Adrenal gland (tissue), 12 donors: ENCODE data around the gene SELENOO. TPM values are rescaled to one million over a fixed set of nuclear protein-coding genes. Genes with fewer than 3 reads are reported as not detected.

Source experiments
- DNase-seq, 7 donors: peaks; one replicate each; pipeline ENCODE4 v3.0.0-alpha.2; 2019 to 2020
- H3K27ac ChIP-seq, 5 donors: fragments of 200-600 bp; sonication (generic) in 4 of 5; 1 replicate in 3 of 5; 2 replicates in 2 of 5; pipeline versions ENCODE4 v1.5.1 to v1.8.0; 2016 to 2020; ENCODE audit warnings: mild to moderate bottlenecking in 1 of 5
- H3K27me3 ChIP-seq: fragments of 200-600 bp; 2 replicates; pipeline ENCODE4 v1.8.0; 2021
- H3K36me3 ChIP-seq, 2 donors: fragments of 200-600 bp; replicated peaks in 1 of 2; 1 replicate in 1 of 2; 2 replicates in 1 of 2; pipeline versions ENCODE4 v1.5.1 to v1.8.0; 2018 to 2022
- H3K4me1 ChIP-seq, 2 donors: fragments of 200-600 bp; replicated peaks in 1 of 2; 1 replicate in 1 of 2; 2 replicates in 1 of 2; pipeline versions ENCODE4 v1.5.1 to v1.8.0; 2018 to 2021
- H3K4me3 ChIP-seq, 4 donors: fragments of 200-600 bp; sonication (generic) in 3 of 4; one replicate each; pipeline ENCODE4 v1.5.1; 2016 to 2018
- H3K9me3 ChIP-seq, 3 donors: fragments of 200-600 bp; sonication (generic) in 1 of 3; replicated peaks in 1 of 3; 1 replicate in 2 of 3; 2 replicates in 1 of 3; pipeline versions ENCODE4 v1.5.1 to v1.8.0; 2016 to 2021
- POLR2A ChIP-seq, 2 donors: fragments of 450-650 bp; IDR thresholded peaks; one replicate each; pipeline ENCODE4 v1.6.1; 2017; ENCODE audit warnings: antibody characterized with exemption in 2 of 2, mild to moderate bottlenecking in 2 of 2, moderate library complexity in 1 of 2
- WGBS, 4 donors: extraction: QIAGEN DNeasy Blood & Tissue Kit in 2 of 4; methylation state at CpG; one replicate each; pipeline versions ENCODE4 v1.1.5 to v1.1.7; 2013 to 2017; 5-methylcytosine and 5-hydroxymethylcytosine counted together
- intact Hi-C, 2 donors: fragments of 100-400 bp; cut with DNase I; formaldehyde crosslinking; loops; one replicate each; pipeline versions ENCODE4 v1.14.1 to v1.15.0; 2022 to 2023
- polyA plus RNA-seq, 3 donors: library from polyadenylated mRNA; stranded (reverse); fragments of 200-250 nt in 2 of 3; fragments of 350-450 nt in 1 of 3; fragmentation: Illumina TruSeq in 1 of 3; extraction: RNeasy Lipid Tissue Mini Kit (QIAGEN cat#74804) in 1 of 3; gene quantifications; one replicate each; pipeline ENCODE4 v1.2.3, GENCODE V29; 2013 to 2014
- total RNA-seq, 9 donors: library from RNA; depleted of rRNA in 4 of 9; stranded (reverse); fragments of >200 nt in 4 of 9; fragments of 120-200 nt in 1 of 9; fragmentation: NEBNext Ultra II Directional in 1 of 9; extraction: Animal tissue kit (Norgen Biotek cat#: 25700) in 1 of 9; gene quantifications; one replicate each; pipeline versions ENCODE4 v1.1.0 to v1.2.4, GENCODE V29; 2013 to 2023
- TF ChIP-seq, protein P1 (sequence below), 6 experiments: fragments of 450-650 bp in 4 of 6; fragments of 200-600 bp in 2 of 6; sonication (generic) in 1 of 6; IDR thresholded peaks; 1 replicate in 5 of 6; 2 replicates in 1 of 6; pipeline versions ENCODE4 v1.5.1 to v1.8.0; 2016 to 2021; ENCODE audit warnings: antibody characterized with exemption in 6 of 6, mild to moderate bottlenecking in 2 of 6, moderate library complexity in 1 of 6
- donor health status: healthy with polysubstance abuse.
- donor health status: Bipolar disorder and iron deficiency.
- donor health status: DM: yes; HTN: yes; CAD: no.
- donor health status: DM: no; HTN: no; CAD: no.
- donor health status: DM: no; HTN: no; CAD: no.
- donor health status: DM: yes; HTN: yes; CAD: no.

SELENOO gene
- total and polyA plus RNA-seq, 12 donors: 1.9 to 89.0 (median 35.8) TPM

DNA sequence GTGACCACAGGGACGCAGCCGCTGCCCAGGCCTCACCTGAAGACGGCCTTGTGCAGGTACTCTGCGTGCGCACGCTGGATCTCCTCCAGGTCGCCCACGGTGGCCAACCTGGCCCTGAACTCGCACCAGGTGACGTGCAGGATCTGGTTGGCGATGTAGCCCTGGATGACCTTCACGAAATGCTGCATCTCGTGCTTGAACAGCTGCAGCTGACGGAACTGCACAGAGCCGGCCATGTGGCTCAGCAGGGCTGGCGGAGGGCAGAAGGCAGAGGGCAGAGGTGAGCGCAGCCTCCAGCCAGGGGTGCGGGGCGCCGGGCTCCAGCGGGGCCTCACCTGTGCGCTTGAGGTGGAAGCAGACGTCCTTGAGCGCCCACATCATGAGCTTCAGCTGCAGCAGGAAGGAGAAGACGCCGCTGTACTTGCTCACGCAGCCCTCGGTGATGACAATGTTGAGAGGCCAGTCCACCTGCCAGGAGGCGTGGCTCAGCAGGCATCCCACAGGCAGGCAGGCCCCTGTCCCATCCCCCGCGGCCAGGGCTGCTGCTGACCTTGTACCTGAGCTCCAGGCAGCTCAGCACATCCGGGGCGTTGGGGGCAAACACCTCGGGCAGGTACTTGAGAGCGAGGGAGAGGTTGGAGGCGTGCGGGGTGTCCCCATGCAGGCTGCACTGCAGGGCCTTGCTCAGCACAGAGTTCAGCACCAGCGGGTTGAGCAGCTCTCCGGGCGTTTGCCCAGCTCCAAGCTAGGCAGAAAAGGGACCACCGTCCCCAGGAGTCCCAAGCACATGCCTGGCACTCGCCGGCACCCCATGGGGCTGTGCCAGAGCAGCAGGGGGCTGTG lies 17.6 kb downstream of the SELENOO start:
- Histone ChIP-seq H3K36me3 (peaks cover 0 to 85% of the 10 kb centered on the region in 2 donors), H3K27me3 (no peaks in the 10 kb centered on the region), H3K4me1 (no peaks in the 10 kb centered on the region), H3K4me3 (no peak overlapping the region), H3K27ac (no peak overlapping the region), H3K9me3 (no peaks in the 10 kb centered on the region)
- 83 to 93% (median 85%) methylated on average over 19 to 43 of the region's 43 CpGs for WGBS, 4 donors
- intact Hi-C loops: no loop called here
- TF ChIP-seq, protein P1, sequence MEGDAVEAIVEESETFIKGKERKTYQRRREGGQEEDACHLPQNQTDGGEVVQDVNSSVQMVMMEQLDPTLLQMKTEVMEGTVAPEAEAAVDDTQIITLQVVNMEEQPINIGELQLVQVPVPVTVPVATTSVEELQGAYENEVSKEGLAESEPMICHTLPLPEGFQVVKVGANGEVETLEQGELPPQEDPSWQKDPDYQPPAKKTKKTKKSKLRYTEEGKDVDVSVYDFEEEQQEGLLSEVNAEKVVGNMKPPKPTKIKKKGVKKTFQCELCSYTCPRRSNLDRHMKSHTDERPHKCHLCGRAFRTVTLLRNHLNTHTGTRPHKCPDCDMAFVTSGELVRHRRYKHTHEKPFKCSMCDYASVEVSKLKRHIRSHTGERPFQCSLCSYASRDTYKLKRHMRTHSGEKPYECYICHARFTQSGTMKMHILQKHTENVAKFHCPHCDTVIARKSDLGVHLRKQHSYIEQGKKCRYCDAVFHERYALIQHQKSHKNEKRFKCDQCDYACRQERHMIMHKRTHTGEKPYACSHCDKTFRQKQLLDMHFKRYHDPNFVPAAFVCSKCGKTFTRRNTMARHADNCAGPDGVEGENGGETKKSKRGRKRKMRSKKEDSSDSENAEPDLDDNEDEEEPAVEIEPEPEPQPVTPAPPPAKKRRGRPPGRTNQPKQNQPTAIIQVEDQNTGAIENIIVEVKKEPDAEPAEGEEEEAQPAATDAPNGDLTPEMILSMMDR (IDR thresholded peaks at IDR 0.05): no peak
- TF ChIP-seq POLR2A (IDR thresholded peaks at IDR 0.05): no peak
- no peak for DNase-seq

GRCh38 chr22:50218996-50219727 lies 18.4 kb downstream of the SELENOO start:
- intact Hi-C loops: no loop called here
- Histone ChIP-seq H3K36me3 (peaks cover 0 to 83% of the 10 kb centered on the region in 2 donors), H3K4me3 (no peak overlapping the region), H3K27ac (no peak overlapping the region), H3K27me3 (no peaks in the 10 kb centered on the region), H3K9me3 (no peaks in the 10 kb centered on the region), H3K4me1 (no peaks in the 10 kb centered on the region)
- 66 to 85% (median 74%) methylated on average over 17 to 42 of the region's 42 CpGs for WGBS, 4 donors
- DNase-seq: peak; percentile 81 to 93 (median 87)
- TF ChIP-seq POLR2A (IDR thresholded peaks at IDR 0.05): no peak
- TF ChIP-seq, protein P1 (IDR thresholded peaks at IDR 0.05): no peak

- Histone ChIP-seq H3K4me1 (no peaks in the 10 kb centered on the region), H3K36me3 (peaks cover 0 to 83% of the 10 kb centered on the region in 2 donors), H3K27ac (no peak overlapping the region), H3K27me3 (no peaks in the 10 kb centered on the region), H3K9me3 (no peaks in the 10 kb centered on the region), H3K4me3 (no peak overlapping the region)
- intact Hi-C loops: no loop called here
- DNase-seq: no peak
- TF ChIP-seq POLR2A (IDR thresholded peaks at IDR 0.05): no peak
- TF ChIP-seq, protein P1 (IDR thresholded peaks at IDR 0.05): no peak
- 82 to 94% (median 87%) methylated on average over 9 to 25 of the region's 25 CpGs for WGBS, 4 donors
Measured at GRCh38 chr22:50219800-50220602, 19.2 kb downstream of the SELENOO start.
